HG02678 (cell line): ENCODE results near the gene CFHR1.

Experiments
- ATAC-seq: cut with Tn5 transposase; IDR thresholded peaks from one replicate; pipeline ENCODE4 v1.9.1; 2021; ENCODE audit warnings: mild to moderate bottlenecking, moderate library complexity; ENCODE audit not compliant: unreplicated experiment

Gene CFHR1

GRCh38 chr1:196875935-196876334, 56.4 kb downstream of the CFHR1 start:
- ATAC-seq = no peak

DNA sequence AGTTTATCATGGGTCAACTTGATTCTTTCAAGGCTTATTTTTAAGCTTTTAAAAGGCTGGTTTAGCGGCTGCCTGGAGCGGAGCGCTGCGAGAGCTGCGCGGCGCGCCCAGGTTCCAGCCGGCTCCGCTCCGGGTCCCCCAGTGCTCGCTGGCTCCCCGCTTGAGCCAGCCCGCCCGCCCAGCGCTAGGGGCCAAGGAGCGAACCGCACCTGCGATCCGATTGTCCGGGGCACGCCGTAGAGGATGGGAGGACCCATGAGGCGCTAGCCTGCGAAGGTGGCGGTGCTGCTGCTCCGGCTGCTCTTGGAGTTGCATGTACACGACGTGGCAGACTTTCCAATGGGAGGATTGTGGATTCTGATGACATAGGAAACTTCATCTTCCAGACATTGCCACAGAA, 58.4 kb downstream of the CFHR1 start:
- no peak for ATAC-seq
